ENCODE measurements around the gene CYBB. TPM values are rescaled to one million over a fixed set of nuclear protein-coding genes. Genes with fewer than 3 reads are reported as not detected.
A peak's percentile ranks its signal among the peaks of the same experiment; 100 is the strongest.

Gene CYBB
- total RNA-seq, 6 donors from 2014 or later: 12.1 to 254 (median 45.5) TPM

GRCh38 chrX:37802028-37802427 lies 22.2 kb downstream of the CYBB start:
- Histone ChIP-seq H3K27ac (no peak overlapping the region), H3K27me3 (no peaks in the 10 kb centered on the region), H3K9me3 (no peaks in the 10 kb centered on the region), H3K36me3 (no peaks in the 10 kb centered on the region), H3K4me3 (no peak overlapping the region), H3K4me1 (peaks cover 0 to 3% (median 0%) of the 10 kb centered on the region in 4 donors)
- DNase-seq: no peak
- peak in 1 of 2 donors; percentile 55 for ATAC-seq (ENCODE audit: low FRiP score in 2 of 2)
- no peak for TF ChIP-seq CTCF (IDR thresholded peaks at IDR 0.05)
- no peak for TF ChIP-seq POLR2AphosphoS5 (IDR thresholded peaks at IDR 0.05)
- no peak for TF ChIP-seq POLR2A (IDR thresholded peaks at IDR 0.05)
- no peak for TF ChIP-seq EP300 (IDR thresholded peaks at IDR 0.05)

- WGBS, 2 donors: 39 to 55% methylated on average over 2 of the region's 2 CpGs
- Histone ChIP-seq H3K4me1 (no peaks in the 10 kb centered on the region), H3K27me3 (no peaks in the 10 kb centered on the region), H3K27ac (no peak overlapping the region), H3K4me3 (no peak overlapping the region), H3K9me3 (no peaks in the 10 kb centered on the region), H3K36me3 (no peaks in the 10 kb centered on the region)
- no peak for ATAC-seq (ENCODE audit: low FRiP score in 2 of 2)
- no peak for TF ChIP-seq POLR2A (IDR thresholded peaks at IDR 0.05)
- DNase-seq: no peak
These were observed 23.2 kb downstream of the CYBB start for GRCh38 chrX:37803057-37803456.

GRCh38 chrX:37809970-37810369 lies 30.1 kb downstream of the CYBB start:
- Histone ChIP-seq H3K4me1 (no peaks in the 10 kb centered on the region), H3K9me3 (no peaks in the 10 kb centered on the region), H3K27ac (no peak overlapping the region), H3K4me3 (no peak overlapping the region), H3K27me3 (no peaks in the 10 kb centered on the region), H3K36me3 (no peaks in the 10 kb centered on the region)
- WGBS, 2 donors: 64 to 87% methylated on average over 2 of the region's 2 CpGs
- ATAC-seq (ENCODE audit: low FRiP score in 2 of 2) (no peak), DNase-seq (no peak)
- TF ChIP-seq EP300 (IDR thresholded peaks at IDR 0.05) (no peak), POLR2AphosphoS5 (IDR thresholded peaks at IDR 0.05) (no peak), CTCF (IDR thresholded peaks at IDR 0.05) (no peak), POLR2A (IDR thresholded peaks at IDR 0.05) (no peak)

- no peak overlapping the region for H3K4me3 ChIP-seq
- 10 to 16% methylated on average over 1 of the region's 1 CpG for WGBS, 2 donors
- no peaks in the 10 kb centered on the region for H3K4me1 ChIP-seq
- no peak overlapping the region for H3K27ac ChIP-seq
- no peaks in the 10 kb centered on the region for H3K36me3 ChIP-seq
- DNase-seq (no peak), ATAC-seq (ENCODE audit: low FRiP score in 2 of 2) (no peak)
- H3K9me3 ChIP-seq: no peaks in the 10 kb centered on the region
- H3K27me3 ChIP-seq: no peaks in the 10 kb centered on the region
- TF ChIP-seq POLR2A (IDR thresholded peaks at IDR 0.05): no peak
These were observed 32.3 kb downstream of the CYBB start for GRCh38 chrX:37812110-37812509.

GRCh38 chrX:37813570-37813969 lies 33.7 kb downstream of the CYBB start:
- DNase-seq (no peak), ATAC-seq (ENCODE audit: low FRiP score in 2 of 2) (no peak)
- TF ChIP-seq POLR2AphosphoS5 (IDR thresholded peaks at IDR 0.05): no peak
- no peak for TF ChIP-seq POLR2A (IDR thresholded peaks at IDR 0.05)
- no peak for TF ChIP-seq CTCF (IDR thresholded peaks at IDR 0.05)
- TF ChIP-seq EP300 (IDR thresholded peaks at IDR 0.05): no peak
- Histone ChIP-seq H3K9me3 (no peaks in the 10 kb centered on the region), H3K36me3 (no peaks in the 10 kb centered on the region), H3K4me3 (no peak overlapping the region), H3K27me3 (no peaks in the 10 kb centered on the region), H3K27ac (no peak overlapping the region), H3K4me1 (no peaks in the 10 kb centered on the region)
- 58 to 88% methylated on average over 4 of the region's 4 CpGs for WGBS, 2 donors

- H3K4me3 ChIP-seq: no peak overlapping the region
- WGBS, 2 donors: 67 to 69% methylated on average over 5 of the region's 5 CpGs
- no peaks in the 10 kb centered on the region for H3K36me3 ChIP-seq
- DNase-seq: no peak
- H3K4me1 ChIP-seq: no peaks in the 10 kb centered on the region
- H3K27ac ChIP-seq: no peak overlapping the region
- no peaks in the 10 kb centered on the region for H3K27me3 ChIP-seq
- TF ChIP-seq CTCF (IDR thresholded peaks at IDR 0.05): no peak
- no peak for TF ChIP-seq POLR2A (IDR thresholded peaks at IDR 0.05)
- TF ChIP-seq POLR2AphosphoS5 (IDR thresholded peaks at IDR 0.05): no peak
- TF ChIP-seq EP300 (IDR thresholded peaks at IDR 0.05): no peak
- H3K9me3 ChIP-seq: no peaks in the 10 kb centered on the region
- no peak for ATAC-seq (ENCODE audit: low FRiP score in 2 of 2)
These were observed 35.5 kb downstream of the CYBB start for GRCh38 chrX:37815366-37815765.
